HG02973 (cell line): Measurements from ENCODE around the gene LAMB4.

Source experiments
- ATAC-seq: cut with Tn5 transposase; IDR thresholded peaks from one replicate; pipeline ENCODE4 v1.9.1; 2021; ENCODE audit warnings: moderate library complexity; ENCODE audit not compliant: unreplicated experiment

Gene LAMB4

DNA sequence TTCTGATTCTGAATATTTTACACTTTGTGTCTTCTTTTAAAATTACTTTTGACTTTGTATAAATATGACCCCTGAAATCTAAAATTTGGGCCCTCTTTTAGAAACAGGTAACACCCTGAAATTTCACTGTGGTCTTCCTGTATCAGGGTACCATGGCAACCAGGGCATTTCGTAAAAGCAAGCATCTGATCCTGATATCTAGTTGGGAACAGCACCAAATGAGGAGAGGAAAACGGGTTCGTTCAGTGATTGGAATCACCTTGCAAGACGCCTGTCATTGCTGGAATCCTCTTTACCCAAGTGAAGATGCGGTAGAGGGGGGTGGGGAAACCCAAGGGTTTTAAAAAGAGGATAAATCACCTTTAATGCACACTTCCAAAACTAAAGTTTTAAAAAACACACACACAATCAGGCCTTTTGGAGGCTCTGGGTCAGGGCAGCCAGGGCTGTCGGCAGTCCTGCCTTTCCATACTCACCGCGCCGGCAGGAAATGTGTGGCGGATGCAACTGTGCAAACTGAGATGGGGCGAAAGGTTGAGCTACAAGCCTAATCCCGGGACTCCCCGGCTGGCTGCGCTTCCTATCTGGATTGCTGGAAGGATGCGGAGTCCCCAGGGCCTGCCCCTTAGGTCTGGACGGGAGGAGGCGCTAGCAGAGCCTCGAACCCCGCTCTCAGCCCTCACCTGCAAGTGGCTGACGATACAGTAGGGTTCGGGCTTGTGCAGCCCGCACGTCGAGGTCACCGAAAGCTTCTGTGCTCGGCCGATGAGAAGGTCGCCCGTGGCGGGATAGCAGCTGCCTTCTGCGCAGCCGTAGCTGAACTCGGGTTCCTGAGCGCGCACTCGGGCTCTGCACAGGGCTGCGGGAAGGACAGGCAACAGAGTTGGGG, 129.0 kb downstream of the LAMB4 start:
- ATAC-seq, result no peak

DNA sequence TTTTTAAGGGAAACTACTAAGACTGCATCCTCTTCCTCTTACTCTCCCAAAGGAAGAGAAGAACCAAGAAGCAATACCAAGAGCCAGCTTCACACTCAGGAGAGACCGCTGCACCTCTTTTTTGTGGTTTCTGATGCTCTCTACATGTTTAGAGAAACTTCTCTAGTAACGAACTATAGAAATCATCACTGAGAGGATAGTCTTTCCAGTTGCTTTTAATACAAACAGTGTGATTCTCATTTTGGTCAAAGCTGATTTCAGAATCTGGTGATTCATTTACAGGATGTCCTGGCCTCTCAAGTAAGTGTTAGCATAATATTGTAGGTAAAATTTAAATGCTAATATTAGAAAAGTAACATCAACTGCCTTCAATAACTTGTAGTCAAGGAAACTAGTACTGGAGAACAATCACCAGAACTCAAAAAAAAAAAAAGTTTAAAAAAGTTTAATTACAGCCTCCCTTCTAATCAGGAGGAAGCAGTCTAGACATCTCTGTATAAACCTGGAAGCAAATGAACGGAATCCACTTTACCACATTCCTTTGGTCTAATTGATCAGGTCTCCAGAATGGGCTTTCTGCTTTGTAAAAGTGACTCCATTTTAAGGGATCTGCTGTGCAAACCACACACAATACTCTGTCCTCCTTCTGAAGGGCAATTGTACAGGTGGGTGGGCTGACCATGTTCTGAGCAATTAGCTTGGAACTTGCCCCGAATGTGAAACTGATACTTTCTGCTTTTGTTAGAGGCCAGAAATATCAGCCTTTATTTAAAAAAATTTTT, 130.2 kb downstream of the LAMB4 start:
- ATAC-seq, result no peak

DNA sequence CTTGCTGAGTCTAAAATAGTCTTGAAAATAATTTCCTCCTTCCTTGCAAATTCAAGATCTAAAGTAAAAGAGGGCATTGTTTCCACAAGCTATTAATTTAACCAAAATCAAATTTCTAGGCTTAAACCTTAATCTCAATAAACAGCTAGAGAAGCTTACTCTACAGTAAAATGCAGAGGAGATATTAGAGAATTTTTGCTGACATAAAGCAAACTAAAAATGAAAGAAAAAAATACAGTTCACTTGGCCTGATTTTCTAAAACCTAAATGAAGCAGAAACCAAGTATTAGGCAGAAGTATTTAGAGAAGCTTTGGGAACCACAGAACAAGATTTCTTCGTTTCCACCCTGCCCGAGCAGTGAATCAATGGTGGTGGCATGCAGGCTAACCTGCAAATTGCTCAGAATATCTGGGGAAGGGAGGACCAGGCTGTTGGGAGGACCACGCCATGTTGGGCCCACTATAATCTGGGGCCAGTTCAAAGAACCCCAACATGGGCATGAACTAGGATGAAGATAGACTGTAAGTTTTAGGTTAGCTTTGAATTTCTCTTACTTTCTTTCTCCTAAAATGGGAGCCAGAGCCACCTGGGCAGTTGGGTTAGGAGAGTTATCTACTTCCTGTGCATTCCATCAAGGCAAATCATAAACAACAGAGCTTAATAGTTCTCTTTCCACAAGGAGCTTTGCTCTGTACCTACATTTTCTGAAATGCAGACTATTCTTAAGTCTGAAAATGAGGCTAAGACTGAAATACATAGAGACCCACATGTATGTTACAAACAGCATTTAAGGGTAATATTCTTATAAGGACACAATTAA, 131.3 kb downstream of the LAMB4 start:
- no peak for ATAC-seq

DNA sequence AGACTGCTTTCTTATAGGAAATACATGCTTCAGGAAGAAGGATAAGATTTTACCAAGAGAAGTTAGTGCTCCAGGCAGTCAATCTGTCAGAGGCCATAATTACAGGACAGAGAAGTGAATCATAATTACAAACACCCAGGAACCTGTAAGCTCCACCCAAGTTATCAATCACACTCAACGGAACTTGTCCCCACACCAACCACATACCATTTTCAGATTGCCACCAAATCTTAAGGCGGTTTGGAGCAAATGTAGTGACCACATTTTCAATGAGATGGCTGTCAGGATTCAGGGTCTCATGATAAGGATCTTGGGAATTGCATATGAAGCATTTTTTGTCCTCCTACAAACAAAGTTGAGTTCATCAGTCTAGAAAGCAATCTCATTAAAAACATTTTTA, 132.0 kb downstream of the LAMB4 start:
- ATAC-seq, result no peak

DNA sequence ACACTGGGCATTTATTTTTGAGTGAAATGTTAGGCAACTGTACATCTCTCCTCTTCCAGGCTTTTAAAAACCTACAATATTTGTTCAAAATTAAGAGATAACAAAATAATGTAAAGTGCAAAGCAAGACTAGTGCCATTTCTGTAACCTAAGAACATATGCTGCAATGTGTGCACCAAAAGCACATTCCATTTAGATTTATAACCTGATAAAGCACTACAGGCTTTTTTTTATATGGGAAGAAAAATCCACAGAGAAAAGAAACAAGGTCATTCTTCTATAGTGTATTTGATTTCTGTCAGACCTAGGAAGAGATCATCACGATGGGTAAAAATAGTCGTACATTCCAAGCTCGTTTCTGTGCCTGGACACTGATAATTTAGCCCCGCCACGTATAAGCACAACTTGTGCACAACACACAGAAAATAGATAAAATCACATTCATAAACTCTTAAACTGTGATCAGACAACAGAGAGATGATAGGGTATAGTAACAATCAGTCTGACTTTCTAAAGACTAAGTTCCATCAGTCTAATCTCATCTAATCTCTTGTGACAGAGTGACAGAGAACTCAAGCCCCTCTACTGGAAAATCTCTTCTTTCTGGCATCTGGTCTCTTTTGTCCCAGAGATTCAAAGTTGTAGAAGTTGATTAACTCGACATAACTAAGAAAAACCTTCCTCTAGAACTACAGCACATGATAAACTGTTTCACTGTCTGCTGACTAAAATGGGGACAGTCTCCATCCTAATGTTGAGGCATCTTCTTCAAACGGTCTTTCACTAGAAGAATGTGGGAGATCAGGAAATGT, 133.9 kb downstream of the LAMB4 start:
- ATAC-seq, result no peak

DNA sequence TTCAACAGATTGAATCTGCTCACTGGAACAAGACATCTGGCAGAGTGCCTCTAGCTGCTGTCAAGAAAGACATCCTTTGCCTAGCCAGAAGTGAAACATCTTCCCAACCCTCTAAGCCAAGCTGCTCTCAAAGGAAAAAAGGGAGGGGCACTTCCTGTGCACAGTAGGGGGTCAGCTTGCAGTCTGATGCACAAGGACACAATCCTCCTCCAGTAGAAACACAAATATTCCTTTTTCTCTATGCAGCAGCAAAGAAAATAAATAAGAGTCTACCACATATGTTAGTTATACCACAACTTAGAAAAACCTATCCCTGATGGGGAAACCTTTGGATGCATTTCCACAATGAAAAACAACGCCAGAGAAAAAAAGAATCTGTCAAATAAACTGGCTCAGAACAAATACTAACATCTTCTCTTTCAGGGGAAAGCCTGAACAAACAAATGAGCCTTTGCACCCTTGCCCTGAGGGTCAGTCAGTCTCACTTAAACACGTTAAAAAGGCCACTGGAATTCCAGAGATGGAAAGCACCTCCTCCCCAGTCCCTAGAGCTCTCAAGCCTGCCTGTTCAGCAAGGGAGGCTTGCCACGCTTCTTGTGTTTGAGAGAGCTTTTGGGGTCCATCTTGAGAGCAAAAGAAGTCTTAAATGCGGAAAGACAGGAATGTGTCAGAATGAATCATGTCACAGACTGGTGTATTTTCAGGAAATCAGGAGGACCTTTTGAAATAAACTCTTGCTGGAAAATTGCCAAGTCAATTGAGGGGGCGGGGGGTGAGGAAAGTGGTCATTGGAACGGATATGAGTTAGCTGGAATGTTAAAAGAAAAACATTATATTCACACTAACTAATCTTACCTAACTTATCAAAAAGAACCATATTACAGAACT, 134.7 kb downstream of the LAMB4 start:
- ATAC-seq, result no peak

DNA sequence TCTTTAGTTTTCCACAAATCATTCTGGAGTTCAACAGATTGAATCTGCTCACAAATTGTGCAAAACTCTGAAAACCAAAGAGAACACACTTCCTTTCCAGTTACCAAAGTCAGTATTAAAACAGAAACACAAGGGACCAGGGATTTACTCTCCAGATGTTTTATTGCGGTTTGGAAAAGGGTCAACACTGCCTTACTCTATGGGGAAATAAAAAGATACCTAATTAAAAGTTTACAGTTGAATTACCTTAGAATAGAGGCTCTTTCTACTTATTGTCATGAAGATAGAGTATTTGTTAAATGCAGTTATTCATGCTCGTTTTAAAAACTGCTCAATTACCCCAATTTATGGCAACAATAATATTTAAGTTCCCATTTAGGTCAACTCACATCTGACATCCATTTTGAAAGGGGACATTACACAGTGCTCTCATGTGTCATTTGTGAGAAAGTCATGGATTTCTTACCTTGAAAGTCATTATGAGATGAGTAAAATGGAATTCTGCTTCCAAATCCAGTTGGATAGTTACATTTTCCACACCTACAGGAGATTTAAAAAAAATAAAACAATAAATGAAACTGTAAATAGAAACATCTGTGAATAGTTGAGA, 135.6 kb downstream of the LAMB4 start:
- no peak for ATAC-seq

DNA sequence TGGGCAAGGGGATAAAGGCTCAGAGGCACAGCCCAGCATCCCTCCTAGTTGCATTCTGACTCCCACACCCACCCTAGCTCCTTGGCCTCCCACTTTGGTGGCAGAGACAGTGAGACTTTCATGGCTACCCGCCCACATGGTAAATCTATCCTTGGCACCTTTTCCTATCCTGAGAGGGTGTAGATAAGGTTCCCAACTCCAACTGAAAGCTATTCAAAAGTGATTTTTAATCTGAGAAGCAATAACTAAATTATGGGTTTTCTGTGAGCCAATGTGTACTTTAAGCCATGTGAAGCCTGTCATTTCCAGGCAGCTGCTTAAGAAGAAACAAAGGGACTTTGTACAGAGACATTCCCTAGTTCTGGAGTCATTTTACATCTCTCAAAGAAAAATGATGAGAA, 136.3 kb downstream of the LAMB4 start:
- no peak for ATAC-seq

DNA sequence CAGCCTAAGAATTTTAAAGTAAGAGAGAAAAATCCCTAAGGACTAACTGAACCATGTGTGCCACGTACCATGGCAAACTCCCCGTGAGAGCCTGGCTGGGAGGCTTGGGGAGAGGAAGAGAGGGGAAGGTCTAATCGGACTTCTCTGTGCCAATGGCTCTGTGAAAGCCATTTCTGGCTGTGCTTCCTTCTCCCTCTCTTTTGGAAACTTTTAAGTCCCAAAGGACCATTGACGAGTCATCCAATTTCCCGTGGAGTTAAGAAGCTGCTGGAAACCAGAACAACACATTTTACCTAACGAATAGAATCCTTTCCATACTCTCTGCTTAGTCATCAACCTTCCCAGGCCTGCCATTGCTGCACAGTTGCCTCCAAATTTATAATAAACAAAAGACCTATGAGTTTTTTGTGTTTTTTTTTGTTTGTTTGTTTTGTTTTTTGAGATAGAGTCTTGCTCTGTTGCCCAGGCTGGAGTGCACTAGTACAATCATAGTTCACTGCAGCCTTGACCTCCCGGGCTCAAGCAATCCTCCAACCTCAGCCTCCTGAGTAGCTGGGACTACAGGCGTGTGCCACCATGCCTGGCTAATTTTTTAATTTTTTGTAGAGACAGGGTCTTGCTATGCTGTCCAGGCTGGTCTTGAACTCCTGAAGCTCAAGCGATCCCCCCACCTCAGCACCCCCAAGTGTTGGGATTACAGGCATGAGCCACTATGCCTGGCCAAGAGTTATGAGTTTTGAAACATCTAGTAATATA, 140.4 kb downstream of the LAMB4 start:
- no peak for ATAC-seq

DNA sequence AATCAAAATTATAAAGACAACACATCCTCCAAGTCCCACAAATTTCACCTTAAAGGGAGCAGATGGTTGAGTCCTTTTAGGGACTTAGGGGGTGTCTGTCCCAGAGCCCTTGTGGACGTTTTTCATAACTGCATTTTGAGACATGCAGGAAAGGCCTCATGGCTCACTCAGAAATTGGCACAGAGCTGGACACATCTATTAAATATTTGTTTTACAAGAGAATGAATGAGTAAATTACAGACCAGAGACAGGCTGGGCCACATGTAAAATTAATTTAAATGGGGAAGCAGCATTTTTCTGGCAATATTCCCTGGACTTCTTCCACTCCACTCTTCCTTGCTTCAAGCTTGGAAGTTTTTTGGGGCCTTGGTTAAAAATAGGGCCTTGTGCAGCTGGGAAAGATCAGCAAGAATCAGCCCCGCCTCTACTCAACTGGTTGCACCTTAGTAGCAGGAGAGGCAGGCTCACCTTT, 147.2 kb downstream of the LAMB4 start:
- no peak for ATAC-seq

DNA sequence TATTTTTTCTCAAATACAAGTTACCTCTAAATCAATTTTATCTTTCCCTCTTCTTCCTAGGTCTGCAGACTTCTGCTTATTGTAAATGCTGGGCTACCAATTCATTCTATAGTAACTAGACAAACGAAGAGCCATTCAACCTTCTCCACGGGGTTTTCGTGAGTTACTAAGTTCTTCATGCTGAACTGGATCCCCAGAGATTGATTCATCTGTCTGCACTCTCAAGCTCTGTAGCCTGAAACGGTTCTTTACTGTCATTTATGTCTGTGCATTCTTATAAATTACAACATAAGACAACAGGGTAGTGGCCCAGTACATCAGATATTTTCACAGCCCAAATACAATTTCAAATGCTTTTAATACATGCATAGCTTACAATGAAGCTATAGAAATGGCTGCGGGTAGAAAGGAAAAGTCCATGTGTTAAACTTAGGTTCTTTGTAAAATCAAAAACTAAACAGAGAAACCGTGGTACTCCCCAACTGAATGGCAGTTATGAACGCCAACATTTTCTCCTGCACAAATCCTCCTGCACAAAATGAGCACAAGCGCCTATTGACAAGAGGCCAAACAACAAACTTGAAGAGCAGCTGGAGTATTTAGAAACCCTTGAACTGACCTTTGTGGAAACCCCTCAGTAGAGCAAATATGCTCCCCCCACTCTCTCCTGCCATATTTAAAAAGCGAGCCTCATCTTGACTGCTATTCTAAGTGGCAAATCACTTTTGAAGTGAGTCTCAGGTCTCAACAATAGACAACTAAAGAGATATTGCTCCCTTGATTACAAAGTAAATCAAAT, 147.9 kb downstream of the LAMB4 start:
- ATAC-seq, result no peak

DNA sequence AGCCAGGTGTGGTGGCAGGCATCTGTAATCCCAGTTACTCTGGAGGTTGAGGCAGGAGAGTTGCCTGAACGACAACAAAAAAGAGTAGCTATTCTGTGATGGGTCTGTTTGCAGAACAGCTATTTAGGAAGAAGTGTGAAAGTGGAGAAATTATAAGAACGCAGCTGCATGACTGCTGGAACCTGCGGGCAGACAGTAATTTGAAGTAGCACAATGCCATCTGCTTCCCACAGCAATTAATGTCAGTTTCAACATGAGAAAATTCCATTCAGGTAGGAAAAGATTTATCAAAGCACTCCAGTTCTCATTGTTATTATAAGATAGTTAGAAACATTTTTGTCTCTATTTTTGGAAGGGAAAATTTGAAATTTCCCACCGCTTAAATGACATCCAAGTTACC, 148.7 kb downstream of the LAMB4 start:
- ATAC-seq, result no peak

DNA sequence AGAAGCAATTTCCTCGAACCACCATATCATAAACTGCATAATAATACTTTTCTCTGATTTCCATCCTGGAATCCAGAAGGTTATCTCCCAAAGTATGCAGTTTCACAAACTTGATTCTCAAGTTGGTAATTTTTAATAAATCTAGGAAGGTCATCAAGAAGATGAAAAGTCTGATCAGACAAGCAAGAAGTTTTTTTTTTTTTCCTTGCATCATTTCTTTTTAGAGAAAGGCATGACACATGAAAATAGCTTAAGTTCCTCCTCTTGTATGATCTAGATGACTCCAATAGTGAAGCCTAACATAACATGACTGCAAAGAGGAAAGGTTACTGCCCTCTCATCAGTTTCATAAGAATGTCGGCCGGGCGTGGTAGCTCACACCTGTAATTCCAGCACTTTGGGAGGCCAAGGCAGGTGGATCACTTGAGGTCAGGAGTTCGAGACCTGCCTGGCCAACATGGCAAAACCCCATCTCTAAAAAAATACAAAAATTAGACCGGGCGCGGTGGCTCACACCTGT, 149.4 kb downstream of the LAMB4 start:
- ATAC-seq, result no peak

DNA sequence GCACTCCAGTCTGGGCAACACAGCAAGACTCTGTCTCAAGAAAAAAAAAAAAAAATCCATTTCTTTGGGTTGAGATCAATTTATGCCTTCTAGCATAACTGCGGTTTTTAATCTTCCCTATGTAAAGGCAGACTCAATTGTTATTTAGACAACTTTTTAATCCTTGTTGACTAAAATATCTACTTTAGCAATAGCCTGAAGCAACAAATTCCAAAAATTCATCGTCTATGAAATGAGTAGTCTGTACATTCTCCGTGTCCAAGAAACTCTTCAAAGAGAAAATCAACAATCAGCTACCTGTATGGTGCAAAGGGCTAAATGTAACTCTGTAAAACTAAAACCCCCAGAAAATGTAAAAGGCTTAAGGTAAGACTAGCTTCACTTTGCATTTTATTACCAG, 150.0 kb downstream of the LAMB4 start:
- no peak for ATAC-seq

DNA sequence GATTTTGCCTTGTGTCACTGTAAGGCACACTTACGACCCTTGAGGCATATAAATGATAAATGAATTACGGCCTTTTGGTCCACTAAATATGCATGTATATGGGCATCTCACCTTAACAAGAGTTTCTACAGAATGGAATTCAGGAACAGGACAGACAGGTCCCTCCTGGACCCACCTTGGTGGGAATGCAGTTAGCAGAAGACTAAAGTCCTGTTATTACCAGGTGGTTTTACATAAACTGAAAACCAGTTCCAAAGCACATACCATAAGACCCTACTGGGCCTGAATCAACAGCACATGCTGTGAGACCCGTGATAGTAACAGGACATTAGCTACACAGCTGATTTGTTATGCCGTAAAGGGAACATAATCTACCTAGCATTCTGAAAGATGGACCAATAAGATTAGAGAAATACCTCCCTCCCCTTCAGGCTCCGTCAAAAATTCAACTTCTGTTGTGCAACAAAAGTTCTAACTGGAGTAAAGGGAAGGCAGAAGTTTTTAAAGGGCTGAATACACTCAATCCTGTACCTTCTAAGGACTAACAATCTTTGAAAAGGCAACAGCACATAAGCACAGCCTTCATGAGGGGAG, 151.2 kb downstream of the LAMB4 start:
- no peak for ATAC-seq

DNA sequence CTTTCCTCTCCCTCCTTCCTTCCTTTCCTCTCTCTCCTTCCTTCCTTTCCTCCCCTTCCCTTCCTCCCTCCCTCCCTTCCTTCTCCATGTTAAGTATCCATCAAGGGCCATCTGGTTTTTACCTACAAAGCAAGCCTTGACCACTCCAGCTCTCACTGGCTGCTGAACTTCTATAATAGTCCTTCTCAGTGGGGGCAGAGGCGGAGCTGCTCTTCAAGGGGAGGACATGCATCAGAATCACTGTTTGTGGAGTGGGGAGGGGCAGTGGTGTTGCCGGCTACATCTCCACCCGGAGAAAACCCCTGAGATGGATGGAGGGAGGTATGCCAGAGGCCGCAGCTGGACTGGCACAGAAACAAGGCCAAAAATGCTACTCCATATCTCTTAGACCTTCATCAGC, 153.1 kb downstream of the LAMB4 start:
- ATAC-seq, result no peak

DNA sequence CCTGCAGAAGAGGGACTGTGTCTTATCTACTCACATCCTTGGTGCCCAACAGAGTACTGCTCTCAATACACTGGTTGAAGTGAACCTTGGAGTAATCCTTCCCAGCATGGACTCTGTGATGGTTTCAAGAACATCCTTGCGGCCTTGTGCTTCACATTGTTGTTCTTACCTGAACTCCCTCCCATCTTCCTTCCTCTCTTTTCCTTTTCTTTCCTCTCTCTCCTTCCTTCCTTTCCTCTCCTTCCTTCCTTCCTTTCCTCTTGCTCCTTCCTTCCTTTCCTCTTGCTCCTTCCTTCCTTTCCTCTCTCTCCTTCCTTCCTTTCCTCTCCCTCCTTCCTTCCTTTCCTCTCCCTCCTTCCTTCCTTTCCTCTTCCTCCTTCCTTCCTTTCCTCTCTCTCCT, 153.5 kb downstream of the LAMB4 start:
- no peak for ATAC-seq
